Activated CD4-positive, alpha-beta memory T cell treated with anti-CD3 and anti-CD28 coated beads for 36 hours (primary cell): Measurements from ENCODE around the gene SLC8A1. TPM values are rescaled to one million over a fixed set of nuclear protein-coding genes. Genes with fewer than 3 reads are reported as not detected.

Experiments used
- CTCF ChIA-PET: fragments of 350-600 bp; sonication (Branson Sonifier 250); formaldehyde crosslinking; loops from one replicate; lab custom pipeline; 2021; ENCODE audit warnings: antibody characterized with exemption, inconsistent platforms; lab: Charles Lee
- POLR2A ChIA-PET: fragments of 350-600 bp; sonication (Branson Sonifier 250); formaldehyde crosslinking; loops from one replicate; lab custom pipeline; 2021; ENCODE audit warnings: antibody characterized with exemption; lab: Charles Lee
- DNase-seq: peaks from one replicate; pipeline ENCODE4 v3.0.0-alpha.2; 2020
- H3K27ac Mint-ChIP-seq: one replicate; pipeline ENCODE4 v1.8.0; 2021; ENCODE audit warnings: mixed read lengths
- H3K27me3 Mint-ChIP-seq: one replicate; pipeline ENCODE4 v1.8.0; 2021; ENCODE audit warnings: mixed read lengths
- H3K36me3 Mint-ChIP-seq: one replicate; pipeline ENCODE4 v1.8.0; 2021; ENCODE audit warnings: mixed read lengths
- H3K4me1 Mint-ChIP-seq: one replicate; pipeline ENCODE4 v1.8.0; 2021; ENCODE audit warnings: low read depth, mixed read lengths
- H3K4me3 Mint-ChIP-seq: one replicate; pipeline ENCODE4 v1.8.0; 2021; ENCODE audit warnings: mild to moderate bottlenecking, mixed read lengths
- H3K9me3 Mint-ChIP-seq: one replicate; pipeline ENCODE4 v1.8.0; 2021; ENCODE audit warnings: mixed read lengths
- intact Hi-C: fragments of 100-400 bp; cut with micrococcal nuclease; formaldehyde crosslinking; loops from one replicate; pipeline ENCODE4 v1.15.1; 2023
- total RNA-seq, 2 experiments: library from RNA; stranded (reverse); gene quantifications; one replicate each; pipeline ENCODE4 v1.2.3, GENCODE V29; 2021

SLC8A1 gene
- total RNA-seq, 2 experiments from 2014 or later = 0.12 to 0.19 TPM

- H3K4me1 Mint-ChIP-seq = no peaks in the 10 kb centered on the region
- intact Hi-C loops = no loop called here
- no peaks in the 10 kb centered on the region for H3K9me3 Mint-ChIP-seq
- POLR2A ChIA-PET = no interaction called here
- no peak overlapping the region for H3K4me3 Mint-ChIP-seq
- no peaks in the 10 kb centered on the region for H3K27me3 Mint-ChIP-seq
- H3K36me3 Mint-ChIP-seq = no peaks in the 10 kb centered on the region
- CTCF ChIA-PET = no interaction called here
- no peak overlapping the region for H3K27ac Mint-ChIP-seq
- no peak for DNase-seq
Measured at GRCh38 chr2:40394031-40394430, 57.9 kb downstream of the SLC8A1 start.

DNA sequence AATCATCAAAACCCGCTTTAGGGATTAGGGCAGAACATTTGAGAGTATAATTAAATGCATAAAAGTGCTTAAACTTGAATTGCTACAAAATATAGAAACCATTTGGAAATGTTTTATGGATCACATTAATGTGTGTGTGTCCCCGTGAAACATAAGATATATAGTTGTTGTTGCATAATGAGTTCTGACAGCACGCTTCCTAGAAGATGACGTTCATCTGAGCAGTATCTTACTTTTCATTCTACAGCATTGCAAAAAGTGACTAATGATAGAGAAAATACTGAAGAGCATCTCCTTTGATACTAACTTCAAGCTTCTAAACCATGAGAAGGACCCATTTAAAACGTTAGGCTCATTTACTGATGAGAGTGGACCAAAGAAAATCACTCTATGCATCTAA, 63.7 kb downstream of the SLC8A1 start:
- DNase-seq = no peak
- H3K27me3 Mint-ChIP-seq = no peaks in the 10 kb centered on the region
- intact Hi-C loops = no loop called here
- no peaks in the 10 kb centered on the region for H3K4me1 Mint-ChIP-seq
- ChIA-PET CTCF (no interaction called here), POLR2A (no interaction called here)
- H3K9me3 Mint-ChIP-seq = no peaks in the 10 kb centered on the region
- no peaks in the 10 kb centered on the region for H3K36me3 Mint-ChIP-seq
- no peak overlapping the region for H3K4me3 Mint-ChIP-seq
- H3K27ac Mint-ChIP-seq = no peak overlapping the region

- Mint-ChIP-seq H3K27me3 (no peaks in the 10 kb centered on the region), H3K4me3 (no peak overlapping the region), H3K27ac (no peak overlapping the region), H3K4me1 (no peaks in the 10 kb centered on the region), H3K9me3 (peaks cover 8% of the 10 kb centered on the region), H3K36me3 (no peaks in the 10 kb centered on the region)
- ChIA-PET CTCF (no interaction called here), POLR2A (no interaction called here)
- intact Hi-C loops = no loop called here
- no peak for DNase-seq
Measured at GRCh38 chr2:40386177-40386576, 65.7 kb downstream of the SLC8A1 start.

GRCh38 chr2:40384714-40385113, 67.2 kb downstream of the SLC8A1 start:
- POLR2A ChIA-PET = no interaction called here

DNA sequence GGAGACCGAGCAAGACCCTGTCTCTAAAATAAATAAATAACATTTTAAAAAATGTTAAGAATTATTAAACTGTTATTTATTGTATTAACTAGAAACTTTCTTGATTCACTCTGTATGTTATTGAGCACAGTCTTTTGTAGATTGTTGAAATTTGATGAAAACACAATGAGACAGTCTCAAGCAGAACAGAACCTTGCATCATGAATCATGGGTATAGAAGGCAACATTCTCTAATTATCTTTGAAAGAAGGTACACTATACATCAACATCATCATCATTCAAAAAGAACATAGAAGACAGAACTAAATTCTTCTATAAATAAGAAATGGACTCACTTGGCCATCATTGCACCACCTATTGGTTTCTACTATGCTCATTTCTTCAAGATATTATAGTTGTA, 67.7 kb downstream of the SLC8A1 start:
- Mint-ChIP-seq H3K27ac (no peak overlapping the region), H3K4me3 (no peak overlapping the region), H3K36me3 (no peaks in the 10 kb centered on the region), H3K4me1 (no peaks in the 10 kb centered on the region), H3K9me3 (peaks cover 9% of the 10 kb centered on the region), H3K27me3 (no peaks in the 10 kb centered on the region)
- CTCF ChIA-PET = no interaction called here
- no peak for DNase-seq
- intact Hi-C loops = no loop called here
- POLR2A ChIA-PET = no interaction called here

More at GRCh38 chr2:40384714-40385113, 67.2 kb downstream of the SLC8A1 start:
- no peak overlapping the region for H3K27ac Mint-ChIP-seq
- peaks cover 9% of the 10 kb centered on the region for H3K9me3 Mint-ChIP-seq
- H3K27me3 Mint-ChIP-seq = no peaks in the 10 kb centered on the region
- intact Hi-C loops = no loop called here
- CTCF ChIA-PET = no interaction called here
- DNase-seq = no peak
- H3K4me1 Mint-ChIP-seq = no peaks in the 10 kb centered on the region
- H3K4me3 Mint-ChIP-seq = no peak overlapping the region
- H3K36me3 Mint-ChIP-seq = no peaks in the 10 kb centered on the region

DNA sequence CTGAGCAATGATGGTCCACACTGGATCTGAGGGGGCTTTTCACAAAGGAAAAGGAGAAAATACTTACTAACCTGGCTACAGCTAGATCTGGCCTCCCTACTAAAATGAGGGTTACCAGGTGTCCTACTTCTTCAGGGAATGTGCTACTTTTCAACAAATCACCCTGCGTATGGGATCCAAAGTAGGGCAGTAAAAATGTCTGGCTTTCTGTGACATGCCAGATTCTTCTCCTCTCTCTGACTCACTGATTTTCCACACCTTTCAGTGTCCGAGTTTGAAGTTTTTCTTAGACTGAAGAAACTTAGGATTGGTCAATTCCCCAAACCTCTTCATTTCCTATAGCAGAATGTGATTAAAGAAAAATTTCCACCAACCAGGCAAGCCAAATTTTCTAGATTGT, 71.2 kb downstream of the SLC8A1 start:
- CTCF ChIA-PET = no interaction called here
- intact Hi-C loops = no loop called here
- Mint-ChIP-seq H3K4me3 (no peak overlapping the region), H3K27me3 (no peaks in the 10 kb centered on the region), H3K27ac (no peak overlapping the region), H3K4me1 (no peaks in the 10 kb centered on the region), H3K9me3 (peaks cover 9% of the 10 kb centered on the region), H3K36me3 (no peaks in the 10 kb centered on the region)
- POLR2A ChIA-PET = no interaction called here
- no peak for DNase-seq

GRCh38 chr2:40380041-40380440, 71.8 kb downstream of the SLC8A1 start:
- Mint-ChIP-seq H3K4me1 (no peaks in the 10 kb centered on the region), H3K27me3 (no peaks in the 10 kb centered on the region), H3K4me3 (no peak overlapping the region), H3K36me3 (no peaks in the 10 kb centered on the region), H3K9me3 (peaks cover 9% of the 10 kb centered on the region), H3K27ac (no peak overlapping the region)
- POLR2A ChIA-PET = no interaction called here
- DNase-seq = no peak
- intact Hi-C loops = no loop called here
- CTCF ChIA-PET = no interaction called here

DNA sequence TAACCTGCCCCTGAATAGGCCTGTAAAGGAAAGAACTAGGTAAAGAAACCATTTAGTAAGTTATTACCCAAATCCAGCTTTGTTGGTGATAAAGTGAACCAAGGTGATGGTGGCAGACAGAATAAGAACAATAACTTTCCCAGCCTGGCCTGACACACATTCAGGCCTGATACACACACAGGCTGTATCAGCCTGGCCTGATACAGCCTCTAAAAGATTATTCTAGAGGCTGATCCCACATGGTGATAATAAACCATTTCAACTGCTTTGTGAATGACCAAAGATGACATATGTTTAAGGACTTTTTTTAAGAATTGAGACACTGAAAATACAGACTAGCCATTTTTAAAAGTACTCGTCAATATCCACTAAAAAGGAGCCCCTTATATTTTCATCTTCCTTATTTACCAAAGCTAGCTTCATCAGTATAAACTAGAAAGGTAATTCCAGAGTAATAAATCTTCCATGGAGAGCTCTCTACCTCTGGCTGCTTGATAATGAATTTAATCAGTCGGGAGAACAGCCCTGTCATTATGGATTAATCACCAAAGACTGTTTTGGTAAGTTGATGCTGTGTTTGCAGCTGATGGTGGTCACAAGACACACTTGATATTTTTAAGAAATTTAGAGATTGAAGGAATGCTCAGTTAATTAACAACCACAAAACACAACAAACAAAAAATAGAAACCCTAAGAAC, 77.2 kb downstream of the SLC8A1 start:
- ChIA-PET CTCF (no interaction called here), POLR2A (no interaction called here)
- Mint-ChIP-seq H3K4me3 (no peak overlapping the region), H3K9me3 (no peaks in the 10 kb centered on the region), H3K27ac (no peak overlapping the region), H3K36me3 (no peaks in the 10 kb centered on the region), H3K4me1 (no peaks in the 10 kb centered on the region), H3K27me3 (no peaks in the 10 kb centered on the region)
- no peak for DNase-seq
- intact Hi-C loops = no loop called here

DNA sequence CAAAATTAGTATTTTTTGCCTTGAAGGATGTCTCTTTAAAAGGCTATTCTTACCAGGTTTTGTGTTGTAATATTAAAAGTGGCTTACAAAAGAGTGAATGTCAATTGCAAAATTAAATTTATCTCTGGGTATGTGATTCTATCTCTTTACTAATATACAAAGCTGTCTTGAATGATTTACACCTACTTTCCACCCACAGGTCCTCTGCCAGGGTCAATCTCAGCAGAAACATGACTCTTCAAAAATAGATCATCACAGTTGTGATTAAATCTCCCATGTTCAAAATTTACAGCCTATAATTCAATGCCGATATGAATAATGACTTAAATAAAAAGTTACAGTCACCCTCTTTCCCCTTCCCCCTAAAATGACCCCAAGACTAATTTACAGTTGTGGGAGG, 78.8 kb downstream of the SLC8A1 start:
- Mint-ChIP-seq H3K4me3 (no peak overlapping the region), H3K4me1 (no peaks in the 10 kb centered on the region), H3K27ac (no peak overlapping the region), H3K9me3 (no peaks in the 10 kb centered on the region), H3K27me3 (no peaks in the 10 kb centered on the region), H3K36me3 (no peaks in the 10 kb centered on the region)
- CTCF ChIA-PET = no interaction called here
- POLR2A ChIA-PET = no interaction called here
- intact Hi-C loops = no loop called here
- DNase-seq = no peak

GRCh38 chr2:40372283-40372985, 79.5 kb downstream of the SLC8A1 start:
- no peaks in the 10 kb centered on the region for H3K36me3 Mint-ChIP-seq
- H3K27ac Mint-ChIP-seq = no peak overlapping the region
- intact Hi-C loops = no loop called here
- no peaks in the 10 kb centered on the region for H3K27me3 Mint-ChIP-seq
- no peak overlapping the region for H3K4me3 Mint-ChIP-seq
- no peaks in the 10 kb centered on the region for H3K9me3 Mint-ChIP-seq
- no peak for DNase-seq
- H3K4me1 Mint-ChIP-seq = no peaks in the 10 kb centered on the region
- CTCF ChIA-PET = no interaction called here
- POLR2A ChIA-PET = no interaction called here

- ChIA-PET CTCF (no interaction called here), POLR2A (no interaction called here)
- Mint-ChIP-seq H3K36me3 (no peaks in the 10 kb centered on the region), H3K4me1 (no peaks in the 10 kb centered on the region), H3K4me3 (no peak overlapping the region), H3K27me3 (no peaks in the 10 kb centered on the region), H3K27ac (no peak overlapping the region), H3K9me3 (no peaks in the 10 kb centered on the region)
- DNase-seq = no peak
- intact Hi-C loops = no loop called here
Measured at GRCh38 chr2:40371525-40372282, 80.2 kb downstream of the SLC8A1 start.

GRCh38 chr2:40370007-40370395, 81.9 kb downstream of the SLC8A1 start:
- H3K27me3 Mint-ChIP-seq = no peaks in the 10 kb centered on the region
- POLR2A ChIA-PET = no interaction called here
- no peak for DNase-seq
- no peaks in the 10 kb centered on the region for H3K9me3 Mint-ChIP-seq
- H3K36me3 Mint-ChIP-seq = no peaks in the 10 kb centered on the region
- H3K4me1 Mint-ChIP-seq = no peaks in the 10 kb centered on the region
- no peak overlapping the region for H3K27ac Mint-ChIP-seq
- intact Hi-C loops = no loop called here
- CTCF ChIA-PET = no interaction called here
- no peak overlapping the region for H3K4me3 Mint-ChIP-seq
